HepG2 (cell line): Measurements from ENCODE around the gene NSMF. TPM values are rescaled to one million over a fixed set of nuclear protein-coding genes. Genes with fewer than 3 reads are reported as not detected.

Experiments used
- ATAC-seq: fragments of 200-7000 bp; cut with Tn5 transposase; 3 replicates; pipeline ENCODE4 v1.9.1; 2020; ENCODE audit warnings: mild to moderate bottlenecking, moderate library complexity
- BruUV-seq: library from RNA; stranded (reverse); fragments of 400-500 nt; replicated peaks from 2 replicates; lab custom pipeline; 2021; lab: Mats Ljungman, UMichigan
- CTCF ChIA-PET: fragments of 300-600 bp; formaldehyde crosslinking; extraction: SDS; loops from one replicate; lab custom pipeline; 2021; ENCODE audit warnings: low total read pairs, inconsistent platforms, low intra/inter-chr PET ratio; lab: Yijun Ruan, JAX
- POLR2A ChIA-PET: fragments of 350-600 bp; sonication (Branson Sonifier 250); formaldehyde crosslinking; loops from one replicate; lab custom pipeline; 2020; ENCODE audit warnings: antibody characterized with exemption, inconsistent platforms; lab: Yijun Ruan, JAX
- DNase-seq: peaks from one replicate; pipeline ENCODE4 v3.0.0-alpha.2; 2015; ENCODE audit warnings: low spot score
- FAIRE-seq: peaks from 3 replicates; lab custom pipeline; 2011; peaks lifted over from hg19 to GRCh38; lab: Jason Lieb, UNC
- H2AFZ ChIP-seq: one replicate; pipeline ENCODE4 v1.6.1; 2011; ENCODE audit warnings: low read length, inconsistent platforms
- H3K27ac ChIP-seq: fragments of 300-600 bp; 3 replicates; pipeline ENCODE4 v1.8.0; 2011; ENCODE audit warnings: mixed run types, mild to moderate bottlenecking, mixed read lengths, low read length, inconsistent platforms; ENCODE audit not compliant: insufficient read depth; ENCODE audit errors: extremely low read length
- H3K27me3 ChIP-seq, 2 experiments: fragments of 200-600 bp in 1 of 2; 2 replicates in 1 of 2; 3 replicates in 1 of 2; pipeline versions ENCODE4 v1.6.0 to v1.8.0; 2011; ENCODE audit warnings: low read length in 2 of 2, mild to moderate bottlenecking in 2 of 2, moderate library complexity in 2 of 2, inconsistent platforms in 1 of 2; ENCODE audit not compliant: insufficient read depth in 2 of 2, control insufficient read depth in 1 of 2
- H3K36me3 ChIP-seq, 2 experiments: fragments of 200-600 bp in 1 of 2; replicated peaks in 1 of 2; 2 replicates in 1 of 2; 3 replicates in 1 of 2; pipeline versions ENCODE4 v1.5.1 to v1.8.0; 2011; ENCODE audit warnings: low read length in 2 of 2, inconsistent platforms in 1 of 2; ENCODE audit not compliant: insufficient read depth in 2 of 2, control insufficient read depth in 1 of 2
- H3K4me1 ChIP-seq: 2 replicates; pipeline ENCODE4 v1.5.1; 2012; ENCODE audit warnings: low read length, inconsistent platforms; ENCODE audit not compliant: insufficient read depth
- H3K4me2 ChIP-seq: 2 replicates; pipeline ENCODE4 v1.6.0; 2011; ENCODE audit warnings: low read depth, low read length, inconsistent platforms
- H3K4me3 ChIP-seq, 3 experiments: fragments of 200-600 bp in 1 of 3; sonication (generic), shearing (Covaris generic) in 1 of 3; replicated peaks in 1 of 3; 2 replicates each; pipeline ENCODE4 v1.5.1; 2011 to 2016; ENCODE audit warnings: low read length in 3 of 3, inconsistent platforms in 2 of 3, low read depth in 2 of 3, mild to moderate bottlenecking in 2 of 3, control low read depth in 1 of 3, mixed read lengths in 1 of 3; ENCODE audit not compliant: insufficient read depth in 1 of 3
- H3K79me2 ChIP-seq: one replicate; pipeline ENCODE4 v1.6.1; 2011; ENCODE audit warnings: low read length, inconsistent platforms; ENCODE audit not compliant: insufficient read depth
- H3K9ac ChIP-seq: 2 replicates; pipeline ENCODE4 v1.6.0; 2011; ENCODE audit warnings: mild to moderate bottlenecking, low read depth, low read length, inconsistent platforms; ENCODE audit not compliant: insufficient read depth
- H3K9me3 ChIP-seq: 2 replicates; pipeline ENCODE4 v1.5.1; 2012; ENCODE audit warnings: mild to moderate bottlenecking, low read length
- H4K20me1 ChIP-seq: 2 replicates; pipeline ENCODE4 v1.6.0; 2011; ENCODE audit warnings: inconsistent platforms, mild to moderate bottlenecking, low read length, moderate library complexity; ENCODE audit not compliant: insufficient read depth
- BRF2 ChIP-seq: sonication (generic); formaldehyde crosslinking; IDR thresholded peaks from 2 replicates; pipeline ENCODE4 v1.8.1; 2022; ENCODE audit warnings: mild to moderate bottlenecking, missing genetic modification reagents
- CHCHD3 ChIP-seq: sonication (generic); formaldehyde crosslinking; IDR thresholded peaks from 2 replicates; pipeline ENCODE4 v1.8.0; 2022; ENCODE audit warnings: mild to moderate bottlenecking, missing genetic modification reagents, moderate library complexity
- CHD2 ChIP-seq: IDR thresholded peaks from 2 replicates; pipeline ENCODE4 v1.6.1; 2011; ENCODE audit warnings: low read depth, low read length, improper control_type of control experiment
- CREM ChIP-seq, 2 experiments: sonication (generic) in 1 of 2; formaldehyde crosslinking in 1 of 2; IDR thresholded peaks; 2 replicates each; pipeline versions ENCODE4 v1.4.0 to v1.6.1; 2016 to 2020; ENCODE audit warnings: antibody characterized with exemption in 1 of 2, mild to moderate bottlenecking in 1 of 2, missing genetic modification reagents in 1 of 2
- MBD4 ChIP-seq: IDR thresholded peaks from 2 replicates; pipeline ENCODE4 v1.6.1; 2012; ENCODE audit warnings: low read length, inconsistent platforms, borderline replicate concordance
- MZF1 ChIP-seq: sonication (generic); formaldehyde crosslinking; IDR thresholded peaks from 2 replicates; pipeline ENCODE4 v1.8.1; 2023; ENCODE audit warnings: mild to moderate bottlenecking, missing genetic modification reagents, borderline replicate concordance
- NFE2L2 ChIP-seq: fragments of 150-350 bp; IDR thresholded peaks from 2 replicates; pipeline ENCODE4 v1.6.1; 2014; ENCODE audit warnings: low read length
- PAWR ChIP-seq: sonication (generic); formaldehyde crosslinking; IDR thresholded peaks from 2 replicates; pipeline ENCODE4 v1.4.0; 2020; ENCODE audit warnings: missing genetic modification reagents, mild to moderate bottlenecking, borderline replicate concordance
- RBM39 ChIP-seq: fragments of 200-400 bp; formaldehyde crosslinking; IDR thresholded peaks from one replicate; pipeline ENCODE4 v1.6.1; 2018; ENCODE audit warnings: antibody characterized with exemption, mild to moderate bottlenecking, low read depth, low read length; ENCODE audit not compliant: poor library complexity, severe bottlenecking
- SNAPC4 ChIP-seq: sonication (generic); formaldehyde crosslinking; IDR thresholded peaks from 2 replicates; pipeline ENCODE4 v1.4.0; 2020; ENCODE audit warnings: mild to moderate bottlenecking, missing genetic modification reagents
- SSRP1 ChIP-seq: IDR thresholded peaks from 2 replicates; pipeline ENCODE4 v1.6.1; 2016; ENCODE audit warnings: control low read depth
- TRIM24 ChIP-seq: sonication (generic); formaldehyde crosslinking; IDR thresholded peaks from 2 replicates; pipeline ENCODE4 v1.8.0; 2022; ENCODE audit warnings: mild to moderate bottlenecking, missing genetic modification reagents
- ZFP36L2 ChIP-seq: sonication (generic); formaldehyde crosslinking; IDR thresholded peaks from 2 replicates; pipeline ENCODE4 v1.4.0; 2020; ENCODE audit warnings: missing genetic modification reagents
- ZIK1 ChIP-seq: sonication (generic); formaldehyde crosslinking; IDR thresholded peaks from 2 replicates; pipeline ENCODE4 v1.5.0; 2020; ENCODE audit warnings: mild to moderate bottlenecking, low read depth, missing genetic modification reagents, borderline replicate concordance
- ZKSCAN8 ChIP-seq: IDR thresholded peaks from 2 replicates; pipeline ENCODE4 v1.6.1; 2016; ENCODE audit warnings: borderline replicate concordance, missing genetic modification reagents, missing compliant biosample characterization
- ZNF12 ChIP-seq: sonication (generic); formaldehyde crosslinking; IDR thresholded peaks from 2 replicates; pipeline ENCODE4 v1.5.0; 2020; ENCODE audit warnings: missing genetic modification reagents
- ZNF367 ChIP-seq: sonication (generic); formaldehyde crosslinking; IDR thresholded peaks from 2 replicates; pipeline ENCODE4 v1.4.0; 2020; ENCODE audit warnings: missing genetic modification reagents, borderline replicate concordance
- ZNF451 ChIP-seq: sonication (generic); formaldehyde crosslinking; IDR thresholded peaks from 2 replicates; pipeline ENCODE4 v1.5.0; 2020; ENCODE audit warnings: mild to moderate bottlenecking, missing genetic modification reagents
- ZNF556 ChIP-seq: sonication (generic); formaldehyde crosslinking; IDR thresholded peaks from 2 replicates; pipeline ENCODE4 v1.4.0; 2020; ENCODE audit warnings: mild to moderate bottlenecking, missing genetic modification reagents, borderline replicate concordance
- WGBS: methylation state at CpG from one replicate; pipeline ENCODE4 v1.1.6; 2017; ENCODE audit warnings: low lambda C conversion rate; 5-methylcytosine and 5-hydroxymethylcytosine counted together
- in situ Hi-C: cut with HindIII; loops from 2 replicates; pipeline ENCODE4 v1.10.0; 2017; ENCODE audit warnings: low pct_unique_long_range_greater_than_20kb; ENCODE audit not compliant: extremely low pct_ligation_motif_present
- intact Hi-C: fragments of 100-400 bp; cut with micrococcal nuclease; formaldehyde crosslinking; loops from one replicate; pipeline ENCODE4 v1.10.0; 2022; ENCODE audit not compliant: unreplicated experiment
- polyA plus RNA-seq, 8 experiments: library from polyadenylated mRNA; depleted of rRNA in 3 of 8; stranded (reverse) in 7 of 8; unstranded in 1 of 8; fragments of >200 nt; fragmentation: Illumina TruSeq in 4 of 8; extraction: Trizol in 4 of 8; gene quantifications; 2 replicates each; pipeline versions ENCODE4 v1.2.1 to v1.2.3, GENCODE V29; 2011 to 2016; ENCODE audit warnings: low read depth in 4 of 8, missing spikeins in 1 of 8, mixed read lengths in 1 of 8; ENCODE audit not compliant: insufficient read depth in 1 of 8
- total RNA-seq, 5 experiments: library from RNA; depleted of rRNA; stranded (reverse); fragments of >200 nt; fragmentation: Illumina TruSeq; extraction: Trizol; gene quantifications; 2 replicates each; pipeline ENCODE4 v1.2.3, GENCODE V29; 2016; ENCODE audit warnings: low read depth in 1 of 5

Gene NSMF
- total and polyA plus RNA-seq, 2 of the 13 experiments (the other 11 are each of a cell fraction or from before 2014, with no cell fraction given): 44.3 to 183 TPM

GRCh38 chr9:137486545-137487453, 27.7 kb upstream of the NSMF start:
- ChIA-PET POLR2A (no interaction called here), CTCF (no interaction called here)
- no peak for DNase-seq
- H3K79me2 ChIP-seq: no peaks in the 10 kb centered on the region
- no peak overlapping the region for H3K27ac ChIP-seq
- BruUV-seq: no TSS peak
- peak; percentile 16; the same call in 1 of the 3 replicates for ATAC-seq
- no peak overlapping the region for H3K9ac ChIP-seq
- intact Hi-C loops (no loop called here), in situ Hi-C loops (no loop called here)
- no peaks in the 10 kb centered on the region for H3K36me3 ChIP-seq
- no peak overlapping the region for H2AFZ ChIP-seq
- H3K4me3 ChIP-seq: no peak overlapping the region
- peaks cover 36% of the 10 kb centered on the region for H3K4me1 ChIP-seq
- no peaks in the 10 kb centered on the region for H3K9me3 ChIP-seq
- whole genome bisulfite sequencing: 29% methylated on average over 17 of the region's 35 CpGs
- peaks cover 10 to 51% of the 10 kb centered on the region in 2 experiments for H3K27me3 ChIP-seq
- no peak for FAIRE-seq
- H3K4me2 ChIP-seq: no peak overlapping the region
- H4K20me1 ChIP-seq: no peaks in the 10 kb centered on the region
- TF ChIP-seq RBM39 (no peak), PAWR (CRISPR knock-in tag) (no peak), BRF2 (CRISPR knock-in tag) (no peak), SSRP1 (no peak), ZFP36L2 (CRISPR knock-in tag) (no peak), CHCHD3 (CRISPR knock-in tag) (no peak), MBD4 (no peak), ZKSCAN8 (CRISPR knock-in tag) (no peak), ZNF12 (CRISPR knock-in tag) (no peak), NFE2L2 (no peak), SNAPC4 (CRISPR knock-in tag) (no peak), ZNF367 (CRISPR knock-in tag) (no peak), CREM (IDR thresholded peaks at IDR 0.05) (no peak), CREM (CRISPR knock-in tag; IDR thresholded peaks at IDR 0.05) (no peak), ZNF556 (CRISPR knock-in tag) (no peak), ZNF451 (CRISPR knock-in tag) (no peak), CHD2 (no peak), ZIK1 (no peak), TRIM24 (CRISPR knock-in tag) (no peak), MZF1 (CRISPR knock-in tag) (no peak)
